BE2C (cell line): Measurements from ENCODE around the gene ANKRD13D.
A peak's percentile ranks its signal among the peaks of the same experiment; 100 is the strongest.

ENCODE experiments used
- DNase-seq: peaks from one replicate; pipeline ENCODE4 v3.0.0-alpha.2; 2020
- H3K27me3 ChIP-seq: fragments of 250-450 bp; sonication (Bioruptor Pico); 2 replicates; pipeline ENCODE4 v1.5.1; 2020; ENCODE audit warnings: mild to moderate bottlenecking
- H3K36me3 ChIP-seq: fragments of 250-450 bp; sonication (Bioruptor Pico); 2 replicates; pipeline ENCODE4 v1.5.1; 2020; ENCODE audit warnings: mild to moderate bottlenecking
- H3K4me1 ChIP-seq: fragments of 250-450 bp; sonication (Bioruptor Pico); 2 replicates; pipeline ENCODE4 v1.5.1; 2020
- H3K4me3 ChIP-seq: 2 replicates; pipeline ENCODE4 v1.5.1; 2011; ENCODE audit warnings: low read depth, low read length
- H3K9me3 ChIP-seq: fragments of 250-450 bp; sonication (Bioruptor Pico); 2 replicates; pipeline ENCODE4 v1.5.1; 2020
- TF ChIP-seq, protein P1 (sequence below): IDR thresholded peaks from 2 replicates; pipeline ENCODE4 v1.5.1; 2012; ENCODE audit warnings: mild to moderate bottlenecking, low read depth, low read length

Gene ANKRD13D

DNA sequence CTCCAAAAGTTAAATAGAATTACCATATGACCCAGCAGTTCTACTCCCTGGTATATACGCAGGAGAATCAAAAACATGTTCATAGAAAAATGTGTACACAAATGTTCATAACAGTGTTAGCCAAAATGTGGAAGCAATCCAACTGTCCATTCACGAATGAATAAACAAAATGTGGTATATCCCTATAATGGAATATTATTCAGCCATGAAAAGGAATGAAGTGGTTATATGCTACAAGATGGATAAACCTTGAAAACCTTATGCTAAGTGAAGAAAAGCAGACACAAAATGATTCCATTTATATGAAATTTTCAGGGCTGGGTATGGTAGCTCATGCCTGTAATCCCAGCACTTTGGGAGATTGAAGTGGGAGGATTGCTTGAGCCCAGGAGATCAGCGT lies 48.2 kb downstream of the ANKRD13D start:
- no peaks in the 10 kb centered on the region for H3K36me3 ChIP-seq
- no peaks in the 10 kb centered on the region for H3K27me3 ChIP-seq
- H3K4me3 ChIP-seq, result no peak overlapping the region
- no peaks in the 10 kb centered on the region; the same call in 1 of the 2 replicates for H3K9me3 ChIP-seq
- TF ChIP-seq, protein P1, sequence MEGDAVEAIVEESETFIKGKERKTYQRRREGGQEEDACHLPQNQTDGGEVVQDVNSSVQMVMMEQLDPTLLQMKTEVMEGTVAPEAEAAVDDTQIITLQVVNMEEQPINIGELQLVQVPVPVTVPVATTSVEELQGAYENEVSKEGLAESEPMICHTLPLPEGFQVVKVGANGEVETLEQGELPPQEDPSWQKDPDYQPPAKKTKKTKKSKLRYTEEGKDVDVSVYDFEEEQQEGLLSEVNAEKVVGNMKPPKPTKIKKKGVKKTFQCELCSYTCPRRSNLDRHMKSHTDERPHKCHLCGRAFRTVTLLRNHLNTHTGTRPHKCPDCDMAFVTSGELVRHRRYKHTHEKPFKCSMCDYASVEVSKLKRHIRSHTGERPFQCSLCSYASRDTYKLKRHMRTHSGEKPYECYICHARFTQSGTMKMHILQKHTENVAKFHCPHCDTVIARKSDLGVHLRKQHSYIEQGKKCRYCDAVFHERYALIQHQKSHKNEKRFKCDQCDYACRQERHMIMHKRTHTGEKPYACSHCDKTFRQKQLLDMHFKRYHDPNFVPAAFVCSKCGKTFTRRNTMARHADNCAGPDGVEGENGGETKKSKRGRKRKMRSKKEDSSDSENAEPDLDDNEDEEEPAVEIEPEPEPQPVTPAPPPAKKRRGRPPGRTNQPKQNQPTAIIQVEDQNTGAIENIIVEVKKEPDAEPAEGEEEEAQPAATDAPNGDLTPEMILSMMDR, result no peak
- peaks cover under 1% of the 10 kb centered on the region; the same call in 1 of the 2 replicates for H3K4me1 ChIP-seq
- no peak for DNase-seq

- H3K4me3 ChIP-seq, result no peak overlapping the region
- H3K9me3 ChIP-seq, result no peaks in the 10 kb centered on the region
- no peaks in the 10 kb centered on the region for H3K27me3 ChIP-seq
- peaks cover 3% of the 10 kb centered on the region; the same call in 1 of the 2 replicates for H3K4me1 ChIP-seq
- TF ChIP-seq, protein P1, result no peak
- no peaks in the 10 kb centered on the region for H3K36me3 ChIP-seq
- DNase-seq, result no peak
Measured at GRCh38 chr11:67344264-67344663, 55.2 kb downstream of the ANKRD13D start.

DNA sequence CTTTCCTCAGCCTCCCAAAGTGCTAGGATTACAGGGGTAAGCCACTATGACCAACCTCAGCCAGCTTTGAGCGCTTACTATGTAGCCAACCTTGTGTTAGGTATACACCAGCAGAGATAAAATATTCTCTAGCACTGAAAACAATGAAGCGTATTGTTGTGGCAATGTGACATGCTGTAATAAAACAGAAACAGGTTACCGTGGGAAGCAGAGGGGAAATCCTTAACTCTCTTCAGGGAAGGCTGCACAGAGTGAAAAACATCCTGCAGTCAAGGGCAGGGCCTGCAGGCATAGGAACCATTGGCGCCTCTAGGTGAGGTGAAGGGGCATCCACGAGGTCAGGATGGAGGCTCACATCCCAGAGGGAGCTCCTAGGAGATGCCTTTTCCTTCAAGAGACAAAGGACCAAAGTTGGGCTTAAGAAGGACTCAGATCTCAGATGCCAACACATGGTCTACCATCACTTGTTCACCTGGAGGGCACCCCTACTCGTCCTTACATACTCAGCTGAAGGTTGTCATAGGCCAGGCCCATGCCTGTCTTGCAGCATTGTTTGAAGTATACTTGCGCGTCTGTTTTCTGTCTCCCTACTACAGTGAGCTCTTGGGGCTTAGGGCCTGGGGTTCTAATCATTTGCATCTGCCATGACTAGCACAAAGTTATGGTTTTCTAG lies 56.3 kb downstream of the ANKRD13D start:
- Histone ChIP-seq H3K4me3 (no peak overlapping the region), H3K4me1 (peaks cover 3% of the 10 kb centered on the region; the same call in 1 of the 2 replicates), H3K9me3 (no peaks in the 10 kb centered on the region), H3K36me3 (no peaks in the 10 kb centered on the region), H3K27me3 (no peaks in the 10 kb centered on the region)
- no peak for DNase-seq
- TF ChIP-seq, protein P1, result no peak

DNA sequence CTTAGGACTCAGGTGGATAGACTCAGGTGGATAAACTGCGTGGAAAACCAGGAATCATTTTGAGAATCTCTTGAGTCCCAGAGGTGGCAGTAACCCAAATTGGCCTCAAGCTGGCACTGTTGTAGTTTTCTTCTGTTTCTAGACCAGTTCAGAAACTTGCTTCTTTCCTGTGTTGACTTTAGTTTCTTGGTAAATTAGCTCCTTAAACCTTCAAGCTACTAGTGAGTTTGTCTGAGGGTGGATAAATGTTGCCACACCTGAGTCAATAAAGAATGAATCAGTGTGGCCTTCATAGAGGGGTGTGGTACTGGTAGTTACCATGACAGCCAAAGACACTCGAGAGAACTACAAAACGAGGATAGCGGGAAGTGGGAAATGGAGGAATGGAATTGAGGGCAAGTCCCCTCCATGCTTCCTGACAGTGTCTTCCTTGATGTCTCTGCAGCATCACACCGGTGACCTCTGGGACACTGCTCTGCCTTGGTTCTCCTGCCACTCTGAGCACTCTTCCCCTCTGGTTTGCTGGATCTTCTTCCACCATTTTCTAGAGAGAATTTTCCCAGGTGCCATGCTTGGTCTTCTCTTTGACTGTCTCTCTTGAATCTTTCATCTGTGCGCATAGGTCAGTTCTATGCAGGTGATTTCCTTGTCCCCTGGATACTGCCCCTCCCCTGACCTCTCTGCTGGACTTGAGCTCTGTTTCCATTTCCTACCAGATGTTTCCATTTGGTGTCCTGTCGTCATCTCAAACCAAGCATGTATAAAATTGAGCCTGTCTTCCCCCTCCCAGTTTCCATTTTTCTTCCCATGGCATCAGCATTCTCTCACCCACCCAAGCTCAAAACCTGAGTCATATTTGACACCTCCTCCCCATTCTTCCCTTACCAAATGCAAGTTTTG lies 57.1 kb downstream of the ANKRD13D start:
- no peak for DNase-seq

GRCh38 chr11:67347964-67348749 lies 59.1 kb downstream of the ANKRD13D start:
- DNase-seq, result no peak
- no peaks in the 10 kb centered on the region for H3K27me3 ChIP-seq
- TF ChIP-seq, protein P1, result no peak
- no peaks in the 10 kb centered on the region for H3K9me3 ChIP-seq
- peaks cover 3% of the 10 kb centered on the region; the same call in 1 of the 2 replicates for H3K4me1 ChIP-seq
- no peaks in the 10 kb centered on the region for H3K36me3 ChIP-seq
- H3K4me3 ChIP-seq, result no peak overlapping the region

More for the DNA sequence above, 57.1 kb downstream of the ANKRD13D start:
- H3K4me1 ChIP-seq, result peaks cover 3% of the 10 kb centered on the region; the same call in 1 of the 2 replicates
- no peaks in the 10 kb centered on the region for H3K27me3 ChIP-seq
- no peaks in the 10 kb centered on the region for H3K36me3 ChIP-seq
- H3K9me3 ChIP-seq, result no peaks in the 10 kb centered on the region
- no peak overlapping the region for H3K4me3 ChIP-seq
- TF ChIP-seq, protein P1, result peak; percentile 90
